ENCODE measurements around the gene CTNNAL1.
"Not testable (repeated sequence)": the region's sequence is repeated elsewhere in the genome, so short reads cannot be mapped to it uniquely, and the experiment has no call there.

Gene CTNNAL1

GRCh38 chr9:109012876-109013678 is at the start of gene CTNNAL1:
TSS of gene CTNNAL1 (minus strand) at chr9:109013499. CDS start at chr9:109013442, 57 bp downstream.
- DNase-seq, result peak; percentile 96

- DNase-seq, result no peak
Observed at GRCh38 chr9:109062543-109062942, 49.2 kb upstream of the CTNNAL1 start.

GRCh38 chr9:109060191-109060590 is 46.9 kb upstream of the CTNNAL1 start:
- DNase-seq, result no peak

- DNase-seq, result not testable (repeated sequence)
Observed at GRCh38 chr9:109053121-109053520, 39.8 kb upstream of the CTNNAL1 start.

- DNase-seq, result no peak
Observed at GRCh38 chr9:109052416-109052815, 39.1 kb upstream of the CTNNAL1 start.

GRCh38 chr9:109051733-109052132 is 38.4 kb upstream of the CTNNAL1 start:
- DNase-seq, result no peak

- no peak for DNase-seq
Observed at GRCh38 chr9:109050444-109050843, 37.1 kb upstream of the CTNNAL1 start.

- DNase-seq, result no peak
Observed at GRCh38 chr9:109048822-109049221, 35.5 kb upstream of the CTNNAL1 start.

GRCh38 chr9:109047259-109047658 is 34.0 kb upstream of the CTNNAL1 start:
- no peak for DNase-seq

GRCh38 chr9:109046346-109046745 is 33.0 kb upstream of the CTNNAL1 start:
- no peak for DNase-seq

- DNase-seq, result no peak
Observed at GRCh38 chr9:109043578-109043977, 30.3 kb upstream of the CTNNAL1 start.

- no peak for DNase-seq
Observed at GRCh38 chr9:109040571-109040970, 27.3 kb upstream of the CTNNAL1 start.

- no peak for DNase-seq
Observed at GRCh38 chr9:109039539-109039938, 26.2 kb upstream of the CTNNAL1 start.

GRCh38 chr9:109037946-109038715 is 24.8 kb upstream of the CTNNAL1 start:
- DNase-seq, result no peak

- DNase-seq, result no peak
Observed at GRCh38 chr9:109036744-109037680, 23.7 kb upstream of the CTNNAL1 start.

- no peak for DNase-seq
Observed at GRCh38 chr9:109035684-109036423, 22.6 kb upstream of the CTNNAL1 start.

- DNase-seq, result no peak
Observed at GRCh38 chr9:109033941-109034700, 20.8 kb upstream of the CTNNAL1 start.

GRCh38 chr9:109031241-109031640 is 17.9 kb upstream of the CTNNAL1 start:
- DNase-seq, result no peak

- no peak for DNase-seq
Observed at GRCh38 chr9:109030426-109030825, 17.1 kb upstream of the CTNNAL1 start.

GRCh38 chr9:109028457-109028856 is 15.2 kb upstream of the CTNNAL1 start:
- DNase-seq, result no peak

GRCh38 chr9:109027176-109027575 is 13.9 kb upstream of the CTNNAL1 start:
- no peak for DNase-seq

Data from CD4-positive, alpha-beta T cell treated with Interleukin-17A for 4 hours (primary cell).